KMS-11 (cell line): ENCODE results near the gene GP1BB.
A peak's percentile ranks its signal among the peaks of the same experiment; 100 is the strongest.
"Not testable (repeated sequence)": the region's sequence is repeated elsewhere in the genome, so short reads cannot be mapped to it uniquely, and the experiment has no call there.

ENCODE experiments used
- H2AFZ ChIP-seq: fragments of 200-600 bp; sonication (generic); 2 replicates; pipeline ENCODE4 v1.6.1; 2016; ENCODE audit warnings: antibody characterized with exemption, mixed run types, low read depth
- H3K27ac ChIP-seq: fragments of 200-600 bp; sonication (generic); 2 replicates; pipeline ENCODE4 v1.6.1; 2016; ENCODE audit warnings: mild to moderate bottlenecking, mixed run types
- H3K27me3 ChIP-seq: fragments of 200-600 bp; sonication (generic); 2 replicates; pipeline ENCODE4 v1.6.1; 2017; ENCODE audit warnings: mild to moderate bottlenecking, low read depth, mixed run types, moderate library complexity; ENCODE audit not compliant: insufficient read depth
- H3K36me3 ChIP-seq: fragments of 200-600 bp; sonication (generic); 2 replicates; pipeline ENCODE4 v1.6.1; 2017; ENCODE audit warnings: mild to moderate bottlenecking, mixed run types; ENCODE audit not compliant: insufficient read depth
- H3K4me1 ChIP-seq: fragments of 200-600 bp; sonication (generic); 2 replicates; pipeline ENCODE4 v1.6.1; 2016; ENCODE audit warnings: mild to moderate bottlenecking, low read depth, mixed run types; ENCODE audit not compliant: poor library complexity, severe bottlenecking
- H3K4me2 ChIP-seq: fragments of 200-600 bp; sonication (generic); 2 replicates; pipeline ENCODE4 v1.7.0; 2016; ENCODE audit warnings: mild to moderate bottlenecking, mixed run types
- H3K4me3 ChIP-seq: fragments of 200-600 bp; sonication (generic); IDR thresholded peaks from 2 replicates; pipeline ENCODE4 v1.6.1; 2017; ENCODE audit warnings: low read depth, low read length, mixed read lengths; ENCODE audit not compliant: insufficient read depth
- H3K79me2 ChIP-seq: fragments of 200-600 bp; sonication (generic); 2 replicates; pipeline ENCODE4 v1.6.1; 2016; ENCODE audit warnings: low read depth, mixed run types; ENCODE audit not compliant: insufficient read depth
- H3K9ac ChIP-seq: fragments of 200-600 bp; sonication (generic); 2 replicates; pipeline ENCODE4 v1.6.1; 2016; ENCODE audit warnings: mild to moderate bottlenecking, mixed run types
- H4K20me1 ChIP-seq: fragments of 200-600 bp; sonication (generic); 2 replicates; pipeline ENCODE4 v1.6.1; 2016; ENCODE audit warnings: mild to moderate bottlenecking, mixed run types; ENCODE audit not compliant: insufficient read depth
- CTCF ChIP-seq: fragments of 200-600 bp; sonication (generic); conservative IDR thresholded peaks from 2 replicates; pipeline ENCODE4 v1.6.1; 2017; ENCODE audit warnings: low read depth, mild to moderate bottlenecking, antibody characterized with exemption, low read length, moderate library complexity, mixed read lengths

The GP1BB gene

DNA sequence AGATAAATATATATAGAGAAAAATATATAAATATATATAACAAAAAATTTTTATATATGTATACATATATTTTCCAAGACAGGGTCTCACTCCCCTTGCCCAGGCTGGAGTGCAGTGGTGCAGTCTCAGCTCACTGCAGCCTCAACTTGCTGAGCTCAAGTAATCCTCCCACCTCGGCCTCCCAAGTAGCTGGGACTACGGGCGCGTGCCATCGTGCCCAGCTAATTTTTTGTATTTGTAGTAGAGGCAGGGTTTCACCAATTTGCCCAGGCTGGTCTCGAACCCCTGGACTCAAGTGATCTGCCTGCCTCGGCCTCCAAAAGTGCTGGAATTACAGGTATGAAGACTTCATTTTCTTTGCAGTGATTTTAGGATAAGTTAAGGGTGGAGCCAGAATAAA lies 47.9 kb upstream of the GP1BB start:
- H3K4me3 ChIP-seq: no peak overlapping the region
- no peaks in the 10 kb centered on the region for H3K4me1 ChIP-seq
- no peak for TF ChIP-seq CTCF
- no peak overlapping the region for H3K4me2 ChIP-seq
- no peak overlapping the region for H2AFZ ChIP-seq
- no peak overlapping the region for H3K9ac ChIP-seq
- H3K36me3 ChIP-seq: no peaks in the 10 kb centered on the region
- no peaks in the 10 kb centered on the region for H4K20me1 ChIP-seq
- no peaks in the 10 kb centered on the region for H3K79me2 ChIP-seq
- no peaks in the 10 kb centered on the region for H3K27me3 ChIP-seq
- no peak overlapping the region for H3K27ac ChIP-seq

DNA sequence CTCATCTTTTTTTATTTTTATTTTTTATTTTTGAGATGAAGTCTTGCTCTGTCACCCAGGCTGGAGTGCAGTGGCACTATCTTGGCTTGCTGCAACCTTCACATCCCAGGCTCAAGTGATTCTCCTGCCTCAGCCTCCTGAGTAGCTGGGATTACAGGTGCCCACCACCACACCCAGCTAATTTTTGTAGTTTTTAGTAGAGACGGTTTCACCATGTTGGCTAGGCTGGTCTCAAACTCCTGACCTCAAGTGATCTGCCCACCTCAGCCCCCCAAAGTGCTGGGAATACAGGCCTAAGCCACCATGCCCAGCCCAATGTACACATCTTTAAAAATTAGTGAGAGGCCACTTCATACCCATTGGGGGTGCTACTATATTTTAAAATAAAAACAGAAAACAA lies 46.9 kb upstream of the GP1BB start:
- H3K36me3 ChIP-seq, H4K20me1 ChIP-seq, H3K4me1 ChIP-seq, H2AFZ ChIP-seq, H3K27me3 ChIP-seq, H3K27ac ChIP-seq, H3K4me3 ChIP-seq, H3K9ac ChIP-seq, H3K79me2 ChIP-seq, H3K4me2 ChIP-seq: not testable (repeated sequence)

DNA sequence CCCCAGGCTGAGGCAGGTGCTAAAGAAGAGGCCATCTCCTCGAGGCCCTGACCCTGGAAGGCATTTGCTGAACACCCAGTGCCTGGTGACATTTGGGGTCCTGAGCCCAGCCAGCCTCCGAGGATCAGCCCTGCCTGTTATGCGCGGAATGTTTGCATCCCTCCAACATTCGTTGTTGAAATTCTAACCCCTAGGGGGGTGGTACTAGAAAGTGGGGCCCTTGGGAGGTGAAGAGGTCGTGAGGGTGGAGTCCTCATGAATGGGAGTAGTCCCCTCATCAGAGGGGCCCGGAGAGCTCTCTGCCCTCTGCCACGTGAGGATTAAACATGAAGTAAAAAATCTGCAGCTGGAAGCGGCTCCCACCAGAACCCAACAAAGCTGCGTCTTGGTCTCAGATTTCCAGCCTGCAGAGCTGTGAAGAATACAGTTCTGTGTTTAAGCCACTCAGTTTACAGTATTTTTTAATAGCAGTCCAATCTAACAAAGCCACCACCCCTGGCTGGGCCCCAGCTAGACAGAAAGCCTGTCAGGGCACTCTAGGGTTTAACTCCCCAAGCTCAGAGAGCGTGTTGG lies 44.3 kb upstream of the GP1BB start:
- no peak for TF ChIP-seq CTCF
- Histone ChIP-seq H3K4me3 (no peak overlapping the region), H4K20me1 (no peaks in the 10 kb centered on the region), H3K27me3 (no peaks in the 10 kb centered on the region), H3K4me1 (no peaks in the 10 kb centered on the region), H3K9ac (no peak overlapping the region), H3K79me2 (no peaks in the 10 kb centered on the region), H2AFZ (no peak overlapping the region), H3K36me3 (no peaks in the 10 kb centered on the region), H3K27ac (no peak overlapping the region), H3K4me2 (no peak overlapping the region)

GRCh38 chr22:19679522-19680101 lies 43.7 kb upstream of the GP1BB start:
- no peak overlapping the region for H3K4me2 ChIP-seq
- no peaks in the 10 kb centered on the region for H3K27me3 ChIP-seq
- H3K9ac ChIP-seq: no peak overlapping the region
- no peaks in the 10 kb centered on the region for H4K20me1 ChIP-seq
- no peak overlapping the region for H3K4me3 ChIP-seq
- H3K79me2 ChIP-seq: no peaks in the 10 kb centered on the region
- no peaks in the 10 kb centered on the region for H3K4me1 ChIP-seq
- no peaks in the 10 kb centered on the region for H3K36me3 ChIP-seq
- no peak overlapping the region for H3K27ac ChIP-seq
- H2AFZ ChIP-seq: no peak overlapping the region
- TF ChIP-seq CTCF: peak; percentile 55

DNA sequence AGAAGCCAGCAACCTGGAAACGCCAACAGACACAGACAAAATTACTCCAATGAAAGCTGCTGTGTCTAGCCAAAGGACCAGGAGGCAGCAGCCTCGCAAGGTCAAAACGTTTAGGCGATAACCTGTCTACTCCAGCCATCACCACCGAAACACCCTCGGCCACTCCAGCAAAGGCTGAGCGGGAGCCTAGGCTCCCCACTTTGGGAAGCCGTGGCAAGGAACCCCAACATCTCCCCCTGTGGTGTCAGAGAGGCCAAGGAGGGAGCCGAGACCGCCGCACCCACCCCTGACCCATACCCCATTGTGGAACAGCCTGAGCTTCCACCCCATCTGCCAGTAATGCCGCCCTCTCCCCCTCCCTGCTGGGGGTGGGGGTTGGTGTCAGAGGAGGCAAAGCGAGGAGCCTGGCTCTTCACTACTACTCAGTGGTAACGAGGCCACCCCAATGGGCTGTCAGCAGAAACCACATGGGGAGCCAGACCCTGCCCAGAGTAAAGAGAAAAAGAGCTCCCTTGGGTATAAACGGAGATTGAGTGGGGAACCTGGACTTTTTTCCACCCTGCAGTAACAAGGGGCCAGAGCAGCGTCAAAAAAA lies 43.0 kb upstream of the GP1BB start:
- H3K9ac ChIP-seq: no peak overlapping the region
- no peak overlapping the region for H3K27ac ChIP-seq
- no peaks in the 10 kb centered on the region for H3K4me1 ChIP-seq
- H3K27me3 ChIP-seq: no peaks in the 10 kb centered on the region
- H3K36me3 ChIP-seq: no peaks in the 10 kb centered on the region
- H4K20me1 ChIP-seq: no peaks in the 10 kb centered on the region
- no peaks in the 10 kb centered on the region for H3K79me2 ChIP-seq
- no peak overlapping the region for H2AFZ ChIP-seq
- no peak overlapping the region for H3K4me3 ChIP-seq
- TF ChIP-seq CTCF: no peak
- no peak overlapping the region for H3K4me2 ChIP-seq
